IPS DF 4.7 (cell line): ENCODE results near the gene SEC31A.
"Not testable (repeated sequence)": the region's sequence is repeated elsewhere in the genome, so short reads cannot be mapped to it uniquely, and the experiment has no call there.

ENCODE experiments used
- DNase-seq: peaks from one replicate; pipeline ENCODE4 v3.0.0-alpha.2; 2013; ENCODE audit warnings: low spot score; ENCODE audit errors: extremely low read depth

SEC31A gene

DNA sequence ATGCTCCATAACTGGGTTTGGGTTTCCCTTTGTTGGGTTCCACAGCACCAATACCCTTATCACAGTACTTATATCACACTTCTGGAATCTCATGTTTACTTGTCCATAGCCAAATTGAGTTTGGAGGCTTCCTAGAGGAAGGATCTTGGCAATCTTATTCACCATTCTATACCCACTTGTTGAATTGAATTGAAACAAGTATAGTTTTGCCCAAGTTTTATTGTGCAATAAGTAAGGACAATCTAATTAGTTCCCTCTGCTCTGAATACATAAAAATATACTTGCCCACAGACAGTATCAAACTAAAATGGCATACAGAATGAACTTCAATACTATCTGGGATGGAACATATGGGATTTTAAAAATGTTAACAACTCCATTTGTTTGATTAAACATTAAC, 40.3 kb downstream of the SEC31A start:
- DNase-seq: no peak

- DNase-seq: no peak
These were observed 42.2 kb downstream of the SEC31A start for GRCh38 chr4:82848706-82849105.

GRCh38 chr4:82842593-82842992, 48.4 kb downstream of the SEC31A start:
- no peak for DNase-seq

DNA sequence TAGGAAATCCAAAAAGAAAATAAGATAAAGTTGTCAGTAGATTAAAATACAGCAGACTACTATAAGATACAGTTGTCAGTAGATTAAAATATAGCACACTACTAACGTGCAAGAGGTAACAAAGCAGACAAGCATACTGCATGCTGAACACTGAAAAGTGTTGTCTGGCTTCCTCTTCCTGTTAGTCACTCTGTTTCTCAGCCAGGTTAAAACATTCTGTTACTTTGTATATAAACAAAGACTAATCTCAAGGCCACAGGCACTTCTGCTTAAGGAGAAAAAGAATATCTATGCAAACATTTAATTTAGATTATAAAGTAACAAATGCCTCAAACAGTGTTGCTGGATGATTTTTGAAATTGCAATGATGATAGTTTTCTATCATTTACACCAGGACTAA, 51.3 kb downstream of the SEC31A start:
- DNase-seq: no peak

DNA sequence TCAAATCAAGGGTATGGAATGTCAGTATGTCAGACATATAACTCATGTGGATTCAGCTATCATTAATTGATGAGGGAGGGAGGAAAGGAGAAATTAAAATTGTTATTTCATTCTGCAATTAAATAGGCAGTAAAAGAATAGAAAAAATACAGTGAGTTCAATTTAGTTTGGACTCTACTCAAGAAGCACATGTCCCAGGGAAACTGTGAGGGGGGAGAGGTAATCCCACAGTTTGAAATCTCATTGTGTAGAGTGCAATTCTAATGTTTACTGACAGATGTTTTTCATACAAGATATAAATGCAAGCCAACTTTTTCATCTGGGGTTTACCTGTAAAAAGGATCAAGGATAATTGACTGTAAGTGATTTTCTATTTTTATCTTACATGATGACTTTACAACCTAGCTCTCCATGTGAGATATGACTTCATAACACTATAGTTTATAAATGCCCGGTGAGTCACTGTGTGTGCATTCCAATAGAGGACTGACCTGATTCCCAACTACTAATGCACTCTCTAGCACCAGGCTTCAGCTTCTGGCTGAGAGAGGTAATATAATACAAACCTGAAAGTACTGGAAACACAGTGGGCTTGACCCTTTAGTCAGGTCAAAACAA, 57.1 kb downstream of the SEC31A start:
- DNase-seq: no peak

- DNase-seq: not testable (repeated sequence)
These were observed 57.9 kb downstream of the SEC31A start for GRCh38 chr4:82833060-82833459.

DNA sequence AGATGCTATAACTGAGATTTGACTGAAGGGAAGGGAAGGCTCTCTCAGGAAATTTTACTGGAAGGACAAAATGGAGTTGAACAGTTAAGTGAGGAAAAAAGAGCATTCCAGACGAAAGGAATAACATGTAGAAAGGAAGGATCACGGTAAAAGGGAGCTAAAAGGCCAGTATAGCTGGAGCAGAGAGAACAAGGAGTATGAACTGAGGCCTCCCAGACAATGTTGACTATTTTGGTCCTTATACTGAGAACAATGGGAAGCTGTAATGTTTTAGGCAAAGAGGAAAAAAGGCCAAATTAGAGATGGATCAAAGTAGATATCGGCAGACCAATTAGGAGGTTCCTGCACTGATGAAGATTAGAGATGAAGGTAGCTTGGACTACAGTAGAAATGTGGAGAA, 65.5 kb downstream of the SEC31A start:
- no peak for DNase-seq

- DNase-seq: no peak
These were observed 67.9 kb downstream of the SEC31A start for GRCh38 chr4:82823062-82823461.

DNA sequence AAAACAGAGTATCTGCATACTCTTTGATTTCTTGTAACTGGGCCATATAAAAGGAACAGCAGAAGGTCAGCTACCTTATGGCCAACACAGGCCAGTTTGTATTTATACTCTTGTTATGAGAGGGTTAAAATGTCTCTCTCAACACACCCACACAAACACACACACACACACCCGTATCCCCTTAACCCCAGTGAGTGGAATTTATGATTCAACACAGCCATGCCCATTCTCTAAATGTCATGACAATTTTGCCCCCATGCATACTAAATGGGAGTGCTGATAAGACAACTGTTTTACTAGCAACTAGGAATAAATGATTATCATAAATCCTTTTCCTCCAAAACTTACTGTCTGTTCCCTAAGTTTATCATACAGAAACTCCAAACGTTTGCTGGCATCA, 70.3 kb downstream of the SEC31A start:
- no peak for DNase-seq

DNA sequence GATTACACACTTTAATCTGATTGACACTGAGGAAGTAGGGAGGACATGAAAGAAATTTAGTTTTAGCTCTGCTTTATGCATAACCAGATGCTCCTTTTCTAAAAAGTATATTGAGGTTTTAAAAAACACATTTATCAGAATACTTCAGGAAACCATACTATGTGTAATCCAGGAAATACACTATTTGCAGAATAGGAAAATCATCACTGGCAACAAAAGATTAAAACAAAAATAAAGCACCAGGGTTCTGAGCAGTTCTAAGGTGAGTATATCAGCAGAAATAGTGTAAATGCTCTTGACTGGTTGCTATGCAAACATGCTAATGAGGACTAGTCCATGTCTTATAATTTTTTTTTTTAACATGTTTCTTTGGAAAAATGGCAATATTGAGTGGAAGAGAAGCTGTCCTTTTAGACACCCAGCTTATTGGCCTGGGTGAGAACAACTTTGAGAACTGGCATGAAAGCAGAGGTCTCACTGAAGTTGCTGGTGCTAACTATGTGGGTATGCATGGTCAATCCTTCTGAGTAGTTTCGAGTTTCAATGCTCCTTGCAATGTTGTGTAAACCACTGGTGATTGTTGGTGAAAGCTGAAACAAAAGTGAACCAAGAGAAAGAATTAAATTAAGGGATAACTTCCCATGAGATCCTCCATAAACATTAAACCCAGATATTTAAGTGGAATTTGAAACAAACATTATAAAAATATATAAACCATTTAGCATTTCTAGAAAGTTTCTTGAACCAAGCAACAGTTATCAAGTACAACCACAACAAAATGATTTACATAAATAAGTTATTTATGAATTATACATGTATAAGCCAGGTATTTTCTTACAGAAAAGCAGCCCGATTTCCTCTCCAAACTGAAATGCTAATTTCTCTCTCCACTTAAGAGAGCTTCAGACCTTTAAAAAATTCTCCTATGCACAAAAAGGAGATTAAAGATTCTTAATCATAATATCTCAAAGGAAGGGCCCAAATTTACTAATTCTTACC, 72.0 kb downstream of the SEC31A start:
- DNase-seq: no peak

GRCh38 chr4:82816874-82817273, 74.1 kb downstream of the SEC31A start:
- not testable (repeated sequence) for DNase-seq

DNA sequence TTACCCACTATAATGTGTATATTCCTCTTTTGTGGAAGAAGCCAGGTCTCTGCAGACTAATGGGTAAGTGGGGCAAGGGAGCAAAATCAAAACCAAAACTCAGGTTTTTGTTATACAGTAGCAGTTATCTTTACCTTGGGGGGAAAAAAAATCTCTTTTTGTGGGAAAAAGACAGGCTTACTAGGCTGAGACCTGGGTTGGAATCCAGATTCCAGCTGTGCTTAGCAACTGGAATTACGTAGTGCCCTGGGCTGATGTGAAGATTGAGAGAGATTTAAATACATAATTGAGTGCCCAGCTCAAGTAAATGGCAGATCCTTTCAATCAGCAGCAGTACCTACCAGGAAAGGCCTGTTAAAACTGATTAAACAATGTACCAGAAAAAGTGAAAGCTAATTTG, 76.9 kb downstream of the SEC31A start:
- DNase-seq: no peak

- no peak for DNase-seq
These were observed 79.1 kb downstream of the SEC31A start for GRCh38 chr4:82811838-82812341.

GRCh38 chr4:82811392-82811791, 79.6 kb downstream of the SEC31A start:
- DNase-seq: no peak

DNA sequence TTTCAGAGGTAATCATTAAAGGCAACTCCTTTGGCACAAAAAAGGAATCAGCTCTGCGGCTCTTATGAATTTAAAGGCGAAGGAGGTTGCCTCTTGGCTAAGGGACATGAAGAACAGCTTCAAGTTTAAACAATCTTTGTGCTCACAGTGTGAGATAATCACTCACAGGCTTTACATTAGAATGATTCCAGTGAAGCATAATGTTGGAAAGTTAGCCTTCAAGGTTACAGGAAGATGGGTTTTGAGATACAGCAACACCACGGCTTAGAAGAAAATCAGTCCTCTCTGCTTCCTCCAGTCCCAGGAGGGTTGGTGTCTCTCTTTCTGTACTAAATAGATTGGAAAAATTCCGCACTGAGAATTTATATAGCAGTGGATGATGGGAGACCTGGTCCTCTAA, 80.8 kb downstream of the SEC31A start:
- DNase-seq: no peak

GRCh38 chr4:82809619-82810018, 81.3 kb downstream of the SEC31A start:
- DNase-seq: no peak

- no peak for DNase-seq
These were observed 87.2 kb downstream of the SEC31A start for GRCh38 chr4:82803746-82804145.

GRCh38 chr4:82802911-82803310, 88.0 kb downstream of the SEC31A start:
- DNase-seq: no peak

GRCh38 chr4:82801910-82802521, 88.9 kb downstream of the SEC31A start:
- no peak for DNase-seq

- no peak for DNase-seq
These were observed 91.7 kb downstream of the SEC31A start for GRCh38 chr4:82799006-82799881.
